ENCODE results near the gene BCAP29.

The BCAP29 gene

GRCh38 chr7:107659666-107660065 lies 79.6 kb downstream of the BCAP29 start:
- TF ChIP-seq, protein P1, sequence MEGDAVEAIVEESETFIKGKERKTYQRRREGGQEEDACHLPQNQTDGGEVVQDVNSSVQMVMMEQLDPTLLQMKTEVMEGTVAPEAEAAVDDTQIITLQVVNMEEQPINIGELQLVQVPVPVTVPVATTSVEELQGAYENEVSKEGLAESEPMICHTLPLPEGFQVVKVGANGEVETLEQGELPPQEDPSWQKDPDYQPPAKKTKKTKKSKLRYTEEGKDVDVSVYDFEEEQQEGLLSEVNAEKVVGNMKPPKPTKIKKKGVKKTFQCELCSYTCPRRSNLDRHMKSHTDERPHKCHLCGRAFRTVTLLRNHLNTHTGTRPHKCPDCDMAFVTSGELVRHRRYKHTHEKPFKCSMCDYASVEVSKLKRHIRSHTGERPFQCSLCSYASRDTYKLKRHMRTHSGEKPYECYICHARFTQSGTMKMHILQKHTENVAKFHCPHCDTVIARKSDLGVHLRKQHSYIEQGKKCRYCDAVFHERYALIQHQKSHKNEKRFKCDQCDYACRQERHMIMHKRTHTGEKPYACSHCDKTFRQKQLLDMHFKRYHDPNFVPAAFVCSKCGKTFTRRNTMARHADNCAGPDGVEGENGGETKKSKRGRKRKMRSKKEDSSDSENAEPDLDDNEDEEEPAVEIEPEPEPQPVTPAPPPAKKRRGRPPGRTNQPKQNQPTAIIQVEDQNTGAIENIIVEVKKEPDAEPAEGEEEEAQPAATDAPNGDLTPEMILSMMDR (IDR thresholded peaks at IDR 0.05; ENCODE audit: low read depth, low read length): no peak
- DNase-seq (ENCODE audit: extremely low read depth, low read depth): no peak

- DNase-seq (ENCODE audit: extremely low read depth, low read depth): no peak
- TF ChIP-seq, protein P1 (IDR thresholded peaks at IDR 0.05; ENCODE audit: low read depth, low read length): no peak
Measured at GRCh38 chr7:107660381-107661080, 80.5 kb downstream of the BCAP29 start, which contains the start of gene SLC26A4. SLC26A4 (plus strand) TSS chr7:107660828; CDS start chr7:107661642, 814 bp downstream.

- TF ChIP-seq, protein P1 (IDR thresholded peaks at IDR 0.05; ENCODE audit: low read depth, low read length): peak; percentile 16
Measured at GRCh38 chr7:107661081-107661864, 81.2 kb downstream of the BCAP29 start.

DNA sequence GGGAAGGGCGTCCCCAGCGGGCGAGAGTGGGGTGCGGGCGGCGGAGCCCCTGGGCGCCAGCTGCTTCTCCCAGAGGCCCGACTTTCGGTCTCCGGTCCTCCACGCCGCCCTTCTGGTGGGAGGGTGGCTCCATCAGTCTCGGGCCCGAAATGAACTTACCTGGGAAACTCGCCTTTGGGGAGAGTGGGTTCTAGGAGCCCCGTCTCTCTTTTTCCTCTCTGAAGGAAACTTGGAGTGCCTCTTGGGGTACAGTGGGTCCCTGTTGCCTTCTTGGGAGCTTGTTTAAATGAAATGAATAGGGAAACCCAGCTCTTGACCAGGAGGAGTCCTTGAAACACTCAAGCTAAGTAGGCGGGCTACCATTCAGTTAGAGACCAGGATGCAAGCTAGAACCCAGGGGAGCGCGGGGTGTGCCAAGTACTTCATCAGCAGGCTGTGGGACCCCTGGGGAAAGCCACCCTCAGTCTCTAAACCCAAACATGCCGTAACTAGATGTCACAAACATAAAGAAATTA lies 81.9 kb downstream of the BCAP29 start:
- no peak for DNase-seq (ENCODE audit: extremely low read depth, low read depth)
- TF ChIP-seq, protein P1 (IDR thresholded peaks at IDR 0.05; ENCODE audit: low read depth, low read length): no peak

More at GRCh38 chr7:107661081-107661864, 81.2 kb downstream of the BCAP29 start:
- DNase-seq (ENCODE audit: extremely low read depth, low read depth): no peak

DNA sequence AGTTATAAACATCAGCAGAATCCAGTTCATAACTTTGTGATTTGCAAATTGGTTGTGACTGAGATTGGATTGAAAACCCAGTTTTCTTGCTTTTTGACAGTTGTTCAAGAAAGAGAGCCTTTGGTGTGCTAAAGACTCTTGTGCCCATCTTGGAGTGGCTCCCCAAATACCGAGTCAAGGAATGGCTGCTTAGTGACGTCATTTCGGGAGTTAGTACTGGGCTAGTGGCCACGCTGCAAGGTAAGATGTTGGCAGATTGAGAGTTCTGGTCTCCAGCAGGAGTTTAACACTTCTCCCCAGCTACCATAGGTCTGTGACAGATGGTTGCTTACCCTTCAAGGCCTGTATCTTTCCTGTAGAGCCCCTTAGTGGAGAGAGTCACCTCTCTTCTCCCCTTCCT lies 83.2 kb downstream of the BCAP29 start:
- no peak for DNase-seq (ENCODE audit: extremely low read depth, low read depth)
- TF ChIP-seq, protein P1 (IDR thresholded peaks at IDR 0.05; ENCODE audit: low read depth, low read length): no peak

DNA sequence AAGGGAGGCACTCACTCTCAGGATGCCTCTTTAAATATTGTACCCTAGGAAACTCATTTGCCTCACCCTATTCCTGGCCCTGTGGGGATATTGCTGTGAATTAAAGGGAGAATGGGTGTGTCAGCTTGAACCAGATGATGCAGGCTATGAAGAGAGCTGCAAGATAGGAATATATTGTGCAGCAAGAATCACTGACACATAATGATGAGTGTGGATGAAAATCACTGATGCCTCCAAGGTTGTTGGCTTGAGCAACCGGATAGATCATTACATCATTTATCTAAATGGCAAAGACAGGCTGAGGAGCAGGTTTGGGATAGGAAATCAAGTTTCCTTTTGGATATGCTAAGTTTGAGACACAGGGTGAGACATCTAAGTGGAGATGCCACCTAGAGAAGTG lies 86.7 kb downstream of the BCAP29 start:
- no peak for DNase-seq (ENCODE audit: extremely low read depth, low read depth)
- TF ChIP-seq, protein P1 (IDR thresholded peaks at IDR 0.05; ENCODE audit: low read depth, low read length): no peak

GRCh38 chr7:107667341-107667740 lies 87.3 kb downstream of the BCAP29 start:
- TF ChIP-seq, protein P1 (IDR thresholded peaks at IDR 0.05; ENCODE audit: low read depth, low read length): no peak

More at GRCh38 chr7:107667341-107667740, 87.3 kb downstream of the BCAP29 start:
- no peak for DNase-seq (ENCODE audit: extremely low read depth, low read depth)

Measured in AG09319 (cell line).